ENCODE results near the gene GAS6.

Gene GAS6

DNA sequence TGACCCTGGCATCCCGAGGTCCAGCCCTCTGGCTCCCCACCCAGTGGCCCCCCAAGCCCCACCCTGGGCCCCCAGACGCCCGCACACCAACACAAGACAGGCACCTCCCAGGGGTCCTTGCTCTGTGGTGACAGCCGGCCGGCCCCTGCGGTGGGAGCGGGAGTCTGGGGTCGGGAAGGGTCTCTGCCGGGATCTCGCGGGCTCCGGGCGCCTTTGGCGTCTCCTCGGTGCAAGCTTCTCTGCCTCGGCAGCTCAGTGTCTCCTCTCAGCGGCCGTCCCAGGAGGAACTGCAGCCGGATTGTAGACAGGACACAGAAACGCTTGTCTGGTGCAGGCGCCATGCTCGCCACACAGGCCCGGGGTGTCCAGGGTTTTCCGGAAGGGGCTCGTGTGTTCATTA is 61.1 kb downstream of the GAS6 start:
- TF ChIP-seq, protein P1, sequence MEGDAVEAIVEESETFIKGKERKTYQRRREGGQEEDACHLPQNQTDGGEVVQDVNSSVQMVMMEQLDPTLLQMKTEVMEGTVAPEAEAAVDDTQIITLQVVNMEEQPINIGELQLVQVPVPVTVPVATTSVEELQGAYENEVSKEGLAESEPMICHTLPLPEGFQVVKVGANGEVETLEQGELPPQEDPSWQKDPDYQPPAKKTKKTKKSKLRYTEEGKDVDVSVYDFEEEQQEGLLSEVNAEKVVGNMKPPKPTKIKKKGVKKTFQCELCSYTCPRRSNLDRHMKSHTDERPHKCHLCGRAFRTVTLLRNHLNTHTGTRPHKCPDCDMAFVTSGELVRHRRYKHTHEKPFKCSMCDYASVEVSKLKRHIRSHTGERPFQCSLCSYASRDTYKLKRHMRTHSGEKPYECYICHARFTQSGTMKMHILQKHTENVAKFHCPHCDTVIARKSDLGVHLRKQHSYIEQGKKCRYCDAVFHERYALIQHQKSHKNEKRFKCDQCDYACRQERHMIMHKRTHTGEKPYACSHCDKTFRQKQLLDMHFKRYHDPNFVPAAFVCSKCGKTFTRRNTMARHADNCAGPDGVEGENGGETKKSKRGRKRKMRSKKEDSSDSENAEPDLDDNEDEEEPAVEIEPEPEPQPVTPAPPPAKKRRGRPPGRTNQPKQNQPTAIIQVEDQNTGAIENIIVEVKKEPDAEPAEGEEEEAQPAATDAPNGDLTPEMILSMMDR (IDR thresholded peaks at IDR 0.05; ENCODE audit: insufficient read depth, low read length, missing control alignments) = no peak
- no peak overlapping the region for H3K4me3 ChIP-seq (ENCODE audit: low read depth, low read length)
- POLR2A ChIA-PET = interaction anchor here (1.3 to 2.1 kb wide), 2 partner anchors 18 to 125 kb away, joined by 4 to 7 read pairs; no protein-coding TSS in a partner anchor
- CTCF ChIA-PET = interaction anchor here (0.6 to 2.0 kb wide), 4 partner anchors 20 to 424 kb away, joined by 3 to 5 read pairs (median 3); no protein-coding TSS in a partner anchor
- DNase-seq (ENCODE audit: low read depth, low spot score) = no peak

DNA sequence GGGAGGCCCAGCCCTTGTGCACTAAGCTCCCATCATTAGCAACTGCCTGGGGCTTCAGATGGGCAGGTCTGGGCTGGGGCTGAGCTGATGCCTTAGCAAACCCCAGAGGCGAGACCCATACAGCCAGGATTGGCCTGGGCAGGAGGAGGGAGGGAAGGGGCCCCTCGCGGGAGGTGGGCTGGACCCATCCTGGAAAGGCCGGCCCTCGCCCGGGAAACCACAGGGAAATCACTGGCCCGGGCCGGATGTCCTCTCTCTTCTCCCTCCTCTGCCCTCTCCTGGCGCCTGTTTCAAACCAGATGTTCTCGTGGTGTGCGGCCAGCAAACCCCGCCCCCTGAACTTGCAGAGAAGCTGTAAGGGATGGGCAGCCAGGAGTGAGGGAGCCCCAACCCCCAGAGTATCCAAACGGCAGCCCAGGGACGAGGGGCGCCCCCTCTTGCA is 61.8 kb downstream of the GAS6 start:
- ChIA-PET POLR2A (interaction anchor here (1.3 kb wide), 1 partner anchor 17 kb away, joined by 7 read pairs; no protein-coding TSS in a partner anchor), CTCF (interaction anchor here (0.6 kb wide), 1 partner anchor 266 kb away, joined by 3 read pairs; no protein-coding TSS in a partner anchor)
- TF ChIP-seq, protein P1 (IDR thresholded peaks at IDR 0.05; ENCODE audit: insufficient read depth, low read length, missing control alignments) = no peak
- no peak overlapping the region for H3K4me3 ChIP-seq (ENCODE audit: low read depth, low read length)
- DNase-seq (ENCODE audit: low read depth, low spot score) = no peak

DNA sequence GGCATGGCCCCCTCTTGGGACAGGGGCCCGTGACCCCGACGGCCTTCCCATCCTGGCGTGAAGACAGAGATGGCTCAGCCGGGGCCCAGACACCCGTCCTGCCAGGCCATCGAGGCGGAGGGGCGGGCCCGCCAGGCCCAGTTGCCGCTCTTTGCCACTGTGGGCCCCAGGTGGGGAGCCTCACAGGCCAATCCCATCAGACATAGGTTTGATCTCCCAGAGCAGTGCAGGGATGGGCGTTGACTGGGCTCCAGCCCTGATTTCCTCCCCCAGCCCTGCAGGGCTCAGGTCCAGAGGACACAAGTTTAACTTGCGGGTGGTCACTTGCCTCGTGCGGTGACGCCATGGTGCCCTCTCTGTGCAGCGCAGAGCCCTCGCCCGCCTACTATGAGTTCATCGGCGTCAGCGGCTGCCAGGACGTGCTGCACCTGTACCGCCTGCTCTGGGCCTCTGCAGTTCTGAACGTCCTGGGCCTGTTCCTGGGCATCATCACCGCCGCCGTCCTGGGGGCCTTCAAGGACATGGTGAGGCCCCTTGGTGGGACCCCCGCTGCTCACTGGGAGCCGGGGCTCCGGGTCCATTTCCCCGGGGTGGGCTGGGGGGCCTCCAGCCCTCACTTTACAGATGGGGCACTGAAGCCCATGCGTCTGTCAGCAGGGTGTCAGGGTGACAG is 62.5 kb downstream of the GAS6 start:
- ChIA-PET CTCF (no interaction called here), POLR2A (interaction anchor here (1.3 kb wide), 1 partner anchor 16 kb away, joined by 7 read pairs; no protein-coding TSS in a partner anchor)
- TF ChIP-seq, protein P1 (IDR thresholded peaks at IDR 0.05; ENCODE audit: insufficient read depth, low read length, missing control alignments) = no peak
- no peak overlapping the region for H3K4me3 ChIP-seq (ENCODE audit: low read depth, low read length)
- no peak for DNase-seq (ENCODE audit: low read depth, low spot score)

GRCh38 chr13:113800576-113800926 is 63.3 kb downstream of the GAS6 start:
- POLR2A ChIA-PET = no interaction called here
- CTCF ChIA-PET = no interaction called here
- DNase-seq (ENCODE audit: low read depth, low spot score) = no peak

DNA sequence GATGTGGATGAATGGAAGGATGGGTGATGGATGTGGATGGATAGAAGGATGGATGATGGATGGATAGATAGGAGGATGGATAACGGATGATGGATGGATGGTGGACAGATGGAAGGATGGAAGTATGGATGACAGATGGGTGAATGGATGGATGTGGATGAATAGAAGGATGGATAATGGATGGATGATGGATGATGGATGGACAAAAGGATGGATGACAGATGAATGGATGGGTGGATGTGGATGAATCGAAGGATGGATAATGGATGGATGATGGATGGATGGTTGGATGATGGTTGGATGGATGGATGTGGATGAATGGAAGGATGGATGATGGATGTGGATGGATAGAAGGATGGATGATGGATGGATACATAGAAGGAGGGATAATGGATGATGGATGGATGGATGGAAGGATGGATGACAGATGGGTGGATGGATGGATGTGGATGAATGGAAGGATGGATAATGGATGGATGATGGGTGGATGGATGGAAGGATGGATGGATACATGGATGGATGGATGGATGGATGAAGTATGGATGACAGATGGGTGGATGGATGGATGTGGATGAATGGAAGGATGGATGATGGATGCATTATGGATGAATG is 65.6 kb downstream of the GAS6 start:
- ChIA-PET CTCF (no interaction called here), POLR2A (no interaction called here)
- H3K4me3 ChIP-seq (ENCODE audit: low read depth, low read length) = no peak overlapping the region
- no peak for DNase-seq (ENCODE audit: low read depth, low spot score)
- TF ChIP-seq, protein P1 (IDR thresholded peaks at IDR 0.05; ENCODE audit: insufficient read depth, low read length, missing control alignments) = no peak

More at GRCh38 chr13:113800576-113800926, 63.3 kb downstream of the GAS6 start:
- TF ChIP-seq, protein P1 (IDR thresholded peaks at IDR 0.05; ENCODE audit: insufficient read depth, low read length, missing control alignments) = no peak
- no peak overlapping the region for H3K4me3 ChIP-seq (ENCODE audit: low read depth, low read length)

DNA sequence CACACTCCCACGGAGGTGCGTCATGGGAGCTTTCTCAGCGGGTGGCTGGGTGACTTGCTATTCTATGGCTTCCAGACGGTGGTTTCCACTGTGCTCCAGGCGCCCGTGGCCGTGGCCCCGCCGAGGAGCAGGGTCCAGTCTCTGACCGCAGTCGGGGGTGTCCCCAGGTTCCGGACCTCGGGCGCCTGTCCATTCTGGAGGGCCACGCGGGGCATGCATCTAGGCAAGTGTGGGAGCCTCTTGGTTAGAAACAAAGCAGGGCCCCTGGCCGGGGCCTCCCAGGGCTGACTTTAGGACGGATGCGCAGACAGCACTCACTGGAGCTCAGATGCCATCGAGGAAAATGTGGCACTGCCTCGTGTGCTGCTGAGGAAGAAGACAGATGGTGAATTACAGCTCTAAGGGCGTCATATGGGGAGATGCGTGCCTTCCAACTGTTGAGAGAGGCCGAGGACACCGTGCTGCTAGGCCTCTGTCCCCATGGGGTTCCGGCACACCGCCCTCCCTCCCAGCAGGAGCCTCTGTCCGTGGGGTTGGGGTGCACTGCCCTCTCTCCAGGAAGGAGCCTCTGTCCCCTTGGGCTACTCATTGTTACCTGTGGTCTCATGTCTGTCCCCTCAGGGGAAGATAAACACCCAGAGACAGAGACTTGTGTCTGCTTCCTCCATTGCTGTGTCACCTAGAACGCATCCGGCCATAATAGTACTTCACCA is 66.8 kb downstream of the GAS6 start:
- TF ChIP-seq, protein P1 (IDR thresholded peaks at IDR 0.05; ENCODE audit: insufficient read depth, low read length, missing control alignments) = no peak
- DNase-seq (ENCODE audit: low read depth, low spot score) = no peak
- CTCF ChIA-PET = interaction anchor here (1.3 kb wide), 1 partner anchor 9 kb away, joined by 3 read pairs; no protein-coding TSS in a partner anchor
- no peak overlapping the region for H3K4me3 ChIP-seq (ENCODE audit: low read depth, low read length)
- POLR2A ChIA-PET = no interaction called here

All from AG04449 (cell line).